AG08395 (cell line): ENCODE results near the gene AKAP6.
"Not testable (repeated sequence)": the region's sequence is repeated elsewhere in the genome, so short reads cannot be mapped to it uniquely, and the experiment has no call there.

Experiments
- DNase-seq: peaks from one replicate; pipeline ENCODE4 v3.0.0; 2012; ENCODE audit warnings: mixed read lengths, low spot score

The AKAP6 gene

DNA sequence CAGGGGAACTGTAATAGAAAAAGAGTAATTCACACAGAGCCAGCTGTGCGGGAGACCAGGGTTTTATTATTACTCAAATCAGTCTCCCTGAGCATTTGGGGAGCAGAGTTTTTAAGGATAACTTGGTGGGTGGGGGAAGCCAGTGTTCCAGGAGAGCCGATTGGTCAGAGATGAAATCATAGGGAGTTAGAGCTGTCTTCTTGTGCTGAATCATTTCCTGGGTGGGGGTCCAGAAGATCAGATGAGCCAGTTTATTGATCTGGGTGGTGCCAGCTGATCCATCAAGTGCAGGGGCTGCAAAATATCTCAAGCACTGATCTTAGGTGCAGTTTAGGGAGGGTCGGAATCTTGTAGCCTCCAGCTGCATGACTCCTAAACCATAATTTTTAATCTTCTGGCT, 44.1 kb downstream of the AKAP6 start:
- DNase-seq = not testable (repeated sequence)

DNA sequence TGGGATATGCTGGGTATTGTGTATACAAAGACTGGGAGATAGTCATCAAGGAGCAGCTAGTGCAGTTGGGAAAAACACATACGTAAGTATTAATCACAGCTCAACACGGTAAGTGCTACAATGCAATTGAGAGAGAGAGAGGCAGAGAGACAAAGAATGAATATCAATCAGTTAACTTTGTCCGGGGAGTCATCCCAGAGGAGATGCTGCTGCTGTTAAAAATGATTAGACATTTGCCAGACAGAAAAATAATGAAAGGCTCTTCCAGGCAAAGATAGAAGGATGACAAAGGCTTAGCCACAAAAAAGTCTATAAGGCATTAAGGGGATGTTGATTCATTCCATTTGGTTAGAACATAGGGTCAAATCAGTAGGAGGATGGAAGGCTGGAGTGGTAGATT, 45.1 kb downstream of the AKAP6 start:
- no peak for DNase-seq

DNA sequence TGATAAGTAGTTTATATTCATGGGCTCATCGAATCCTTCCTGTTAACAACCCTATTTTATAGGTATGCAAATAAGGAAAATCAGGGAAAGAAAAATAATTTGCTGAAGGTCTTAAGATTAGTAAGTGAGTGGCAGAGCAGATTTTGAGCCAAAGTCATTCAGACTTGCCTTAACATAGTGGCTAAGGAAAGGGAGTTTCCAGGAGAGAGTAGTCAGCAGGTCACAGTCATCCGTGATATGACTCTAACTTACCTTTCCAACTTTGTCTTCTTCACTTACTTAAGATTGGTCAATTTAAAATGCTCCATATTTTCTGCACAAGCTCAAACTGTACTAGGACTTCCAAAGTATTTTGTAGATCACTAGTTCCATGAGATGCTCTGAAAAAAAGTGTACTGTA, 46.6 kb downstream of the AKAP6 start:
- no peak for DNase-seq

DNA sequence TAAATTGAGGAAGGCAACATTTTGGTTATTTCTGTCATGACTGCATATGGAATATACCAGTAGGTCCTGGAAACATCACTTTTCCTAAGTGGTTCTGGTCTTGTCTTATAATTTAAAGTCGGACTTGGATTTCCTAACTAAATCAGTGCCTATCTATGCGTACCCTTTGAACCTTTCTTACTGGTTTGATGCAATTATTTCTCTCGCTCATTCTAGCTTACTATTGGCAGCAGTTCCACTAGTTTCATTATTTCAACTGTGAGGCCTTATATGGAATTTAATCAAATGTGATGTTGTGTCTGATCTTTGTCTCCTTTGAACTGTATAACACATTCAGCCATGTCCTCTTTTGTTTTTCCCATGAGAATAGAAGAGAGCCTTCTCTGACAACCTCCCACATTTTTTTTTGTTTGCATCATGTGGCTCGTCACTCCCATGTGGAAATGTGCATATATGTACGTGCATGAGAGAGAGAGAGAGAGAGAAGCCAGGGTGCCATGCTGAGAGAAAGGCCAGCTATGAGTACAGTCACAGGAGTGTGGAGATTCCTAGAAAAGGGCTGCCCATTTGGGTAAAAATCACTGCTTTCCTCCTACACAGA, 48.0 kb downstream of the AKAP6 start:
- DNase-seq = no peak

DNA sequence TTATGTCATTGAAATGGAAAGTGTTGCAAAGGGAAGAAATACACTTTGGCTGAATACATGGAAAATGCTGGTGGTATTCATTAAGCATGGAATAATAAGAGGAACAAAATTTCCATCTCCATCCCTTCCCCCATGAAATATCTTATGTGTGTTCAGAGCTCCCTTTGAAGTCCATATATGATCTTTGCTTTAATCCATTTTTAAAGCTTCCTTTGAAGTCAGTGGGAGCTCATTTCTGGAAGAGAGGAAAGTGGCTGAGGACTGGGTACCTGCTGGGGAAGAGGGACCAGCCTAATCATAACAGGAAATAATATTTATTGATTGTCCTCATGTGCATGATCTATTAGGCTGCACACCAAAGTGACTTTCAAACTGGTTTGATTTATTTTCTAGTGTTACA, 49.2 kb downstream of the AKAP6 start:
- no peak for DNase-seq

DNA sequence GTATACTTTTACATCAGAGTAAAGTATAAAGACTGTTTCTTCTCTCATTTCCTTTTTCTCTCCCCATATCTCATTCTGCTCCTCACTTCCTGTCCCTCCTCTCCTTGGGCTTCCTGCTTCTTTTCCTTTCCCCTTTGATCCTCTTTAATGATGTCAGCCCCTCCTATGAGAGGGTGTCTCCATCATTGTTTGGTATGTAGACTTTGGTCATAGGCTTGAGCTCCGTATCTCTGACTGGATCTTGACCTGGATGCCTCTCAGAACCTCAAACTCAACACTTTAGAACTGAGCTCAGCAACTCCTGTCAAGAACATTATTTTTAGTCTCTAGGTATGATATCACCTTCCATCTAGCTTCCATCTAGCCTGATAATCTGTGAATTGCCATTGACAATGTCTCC, 50.3 kb downstream of the AKAP6 start:
- no peak for DNase-seq

DNA sequence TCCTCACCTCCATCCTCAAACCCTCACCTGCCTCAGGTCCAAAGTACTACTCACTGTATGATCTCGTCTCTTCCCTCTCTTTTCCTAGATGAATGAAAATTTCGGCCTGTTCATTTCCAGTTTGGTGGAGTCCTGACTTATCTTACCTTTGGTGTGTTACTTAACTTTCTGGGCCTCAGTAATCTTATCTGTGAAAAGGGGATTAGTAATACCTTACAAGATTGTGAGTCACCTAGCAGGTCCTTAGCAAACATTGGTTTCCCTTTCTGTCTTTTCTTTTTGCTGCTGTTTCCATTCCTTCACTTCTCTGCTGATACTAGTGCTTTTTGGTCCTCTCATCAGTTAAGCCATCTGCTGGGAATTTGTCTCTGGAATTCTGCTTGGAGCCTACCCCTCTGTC, 52.8 kb downstream of the AKAP6 start:
- no peak for DNase-seq

DNA sequence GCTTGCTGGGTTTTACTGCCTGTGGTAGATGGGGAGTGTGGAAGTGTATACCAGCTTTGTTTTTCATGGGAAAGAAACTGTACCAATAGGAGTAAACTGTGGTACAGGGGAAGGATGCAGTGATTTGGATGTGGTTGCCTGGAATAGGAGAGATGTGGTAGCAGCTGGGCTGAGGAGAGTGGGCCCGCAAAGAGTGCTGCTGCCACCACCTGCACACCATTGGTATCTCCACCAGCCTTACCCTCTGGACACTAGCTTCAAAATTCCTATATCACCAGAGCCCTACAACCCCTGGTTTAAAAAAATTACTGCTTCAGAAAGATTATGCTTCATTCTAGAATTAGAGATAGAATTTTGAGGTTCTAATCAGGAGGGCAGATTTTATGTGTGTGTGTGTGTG, 53.6 kb downstream of the AKAP6 start:
- peak; percentile 43 for DNase-seq

DNA sequence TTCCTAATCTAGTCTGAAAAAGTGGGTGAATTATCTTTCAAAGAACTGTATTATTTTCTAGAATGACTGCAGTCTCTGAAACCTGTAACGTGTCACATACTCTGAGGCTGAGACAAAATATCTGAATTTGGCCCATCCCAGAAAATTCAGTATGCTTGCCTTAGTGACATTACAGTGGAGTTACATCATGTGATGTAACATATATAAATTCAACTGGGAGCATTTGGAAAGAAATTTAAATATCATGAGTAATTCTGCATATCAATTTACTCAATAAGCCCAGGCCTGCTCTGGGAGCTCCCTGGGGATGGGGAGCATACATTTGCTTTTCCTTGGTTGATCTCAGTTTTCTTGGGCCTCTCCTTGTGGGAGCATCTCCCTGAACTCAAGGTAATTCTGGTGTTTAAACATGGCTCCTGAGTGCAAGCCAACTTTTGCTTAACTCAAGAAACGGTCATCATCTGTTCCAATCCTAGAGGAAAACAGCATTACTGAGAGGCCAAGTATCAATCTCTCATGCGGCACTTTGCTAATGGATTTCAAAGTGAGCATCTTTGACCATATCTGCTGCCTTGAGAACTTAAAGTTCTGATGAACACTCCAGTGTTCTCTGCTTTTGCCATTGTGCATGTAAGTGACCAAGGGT, 54.4 kb downstream of the AKAP6 start:
- no peak for DNase-seq

DNA sequence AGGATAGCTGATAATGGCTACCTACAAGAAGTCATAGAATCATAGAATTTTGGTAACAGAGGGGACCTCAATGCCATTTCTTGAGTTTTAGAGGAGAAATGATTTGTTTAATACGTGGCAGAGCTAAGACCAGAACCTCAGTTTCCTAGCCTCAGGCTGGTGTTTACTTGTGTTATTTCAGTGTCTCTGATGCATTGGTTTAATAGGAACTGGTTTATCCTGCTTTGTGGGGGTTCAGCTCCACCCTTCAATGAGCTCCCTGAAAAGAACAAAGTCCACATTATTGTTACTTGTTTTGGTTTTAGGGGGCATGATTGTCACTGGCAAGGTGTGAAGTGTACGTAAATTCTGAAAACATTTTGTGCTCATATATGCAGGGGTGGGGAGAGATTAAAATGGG, 55.4 kb downstream of the AKAP6 start:
- DNase-seq = no peak

DNA sequence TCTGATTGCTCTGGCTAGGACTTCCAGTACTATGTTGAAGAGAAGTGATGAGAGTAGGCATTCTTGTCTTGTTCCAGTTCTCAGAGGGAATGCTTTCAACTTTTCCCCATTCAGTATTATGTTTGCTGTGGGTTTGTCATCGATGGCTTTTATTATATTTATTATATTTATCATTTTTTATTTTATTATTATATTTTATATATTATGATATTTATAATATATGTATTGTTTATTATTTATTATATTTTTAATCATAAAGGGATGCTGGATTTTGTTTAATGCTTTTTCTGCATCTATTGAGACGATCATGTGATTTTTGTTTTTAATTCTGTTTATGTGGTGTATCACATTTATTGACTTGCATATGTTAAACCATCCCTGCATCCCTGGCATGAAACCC, 58.2 kb downstream of the AKAP6 start:
- not testable (repeated sequence) for DNase-seq

DNA sequence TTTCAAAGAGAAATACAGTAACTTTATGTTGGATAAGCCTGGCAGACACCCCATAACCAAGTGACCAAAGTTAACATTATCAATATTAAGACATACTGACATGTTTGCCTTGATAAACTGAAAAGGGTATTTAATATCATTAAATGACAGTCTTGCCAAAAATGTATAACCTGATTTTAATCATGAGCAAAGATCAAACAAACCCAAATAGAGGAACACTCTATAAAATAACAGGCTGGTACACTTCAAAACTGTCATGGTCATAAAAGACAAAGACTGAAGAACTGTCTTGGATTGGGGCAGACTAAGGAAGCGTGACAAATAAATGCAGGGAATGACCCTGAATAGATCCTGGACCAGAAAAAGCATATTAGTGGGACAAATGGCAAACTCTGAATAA, 64.0 kb downstream of the AKAP6 start:
- no peak for DNase-seq

DNA sequence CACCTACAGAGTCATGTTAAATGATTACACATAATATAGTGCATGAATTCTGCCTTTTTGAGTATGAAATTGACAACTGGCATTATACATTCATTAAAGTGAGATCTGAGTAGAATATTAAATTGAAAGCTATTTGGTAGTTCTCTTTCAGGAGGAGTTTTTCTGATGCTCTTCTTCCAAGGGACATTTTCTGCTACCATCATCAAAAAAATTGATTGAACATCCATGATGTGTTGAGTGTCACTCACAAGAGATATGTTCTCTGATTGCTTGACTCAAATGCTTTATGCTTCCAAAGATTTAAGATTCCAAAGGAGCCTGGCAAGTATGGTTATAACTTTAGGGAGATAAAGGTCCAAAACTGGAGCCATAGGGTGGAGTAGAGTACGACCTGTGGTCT, 64.9 kb downstream of the AKAP6 start:
- DNase-seq = no peak

DNA sequence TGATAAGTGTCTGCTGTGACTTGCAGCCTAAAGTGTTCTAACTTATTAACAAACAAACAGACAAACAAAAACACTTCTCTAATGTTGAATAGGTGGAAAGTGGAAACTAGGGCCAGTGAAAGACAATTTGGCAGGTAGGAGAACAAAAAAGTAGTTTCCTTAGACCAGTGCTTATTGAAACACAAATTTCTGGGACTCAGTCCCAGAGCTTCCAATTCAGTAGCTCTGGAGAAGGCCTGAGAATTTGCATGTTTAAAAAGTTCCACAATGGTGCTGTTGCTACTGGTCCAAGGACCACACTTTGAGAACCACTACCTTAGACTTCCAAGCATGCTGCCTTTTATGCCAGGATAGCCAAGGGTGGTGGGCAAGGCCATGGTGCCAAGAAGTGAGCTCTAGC, 67.8 kb downstream of the AKAP6 start:
- no peak for DNase-seq

DNA sequence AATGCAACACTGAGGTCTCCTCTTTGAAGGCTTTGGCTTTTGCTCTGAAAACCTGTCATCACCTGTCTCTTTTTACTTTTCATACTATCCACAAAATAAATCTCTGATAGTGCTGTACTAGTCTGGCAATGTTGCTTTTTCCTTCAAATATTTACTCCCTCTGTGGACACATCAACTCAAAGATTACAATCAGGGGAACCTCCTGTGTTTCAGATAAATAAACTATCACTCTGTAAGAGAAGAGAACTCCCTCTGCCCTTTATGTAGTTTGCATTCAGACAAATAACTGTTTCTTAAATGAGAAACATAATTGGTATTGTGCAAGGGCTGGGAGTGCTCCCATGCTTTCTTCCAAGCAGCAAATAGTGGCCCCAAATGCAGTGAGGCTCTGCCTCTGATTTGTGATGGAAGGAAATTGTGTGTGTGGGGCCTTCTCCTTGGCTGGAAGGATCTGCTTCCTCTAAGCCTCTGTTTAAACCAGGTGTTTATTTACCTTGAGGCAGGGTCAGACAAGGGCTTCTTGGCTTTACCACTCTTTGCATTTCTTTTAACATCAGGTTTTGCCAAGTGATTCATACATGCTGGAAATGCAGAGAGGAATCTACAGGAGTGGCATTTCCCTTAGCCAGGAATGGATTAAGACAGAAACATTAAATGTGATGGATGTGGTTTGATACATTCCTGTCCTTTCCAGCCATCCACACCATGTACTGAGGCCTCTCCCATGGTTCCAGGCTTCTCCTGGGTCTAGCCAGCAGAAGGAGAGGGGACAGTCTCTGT, 69.0 kb downstream of the AKAP6 start:
- DNase-seq = peak; percentile 50

DNA sequence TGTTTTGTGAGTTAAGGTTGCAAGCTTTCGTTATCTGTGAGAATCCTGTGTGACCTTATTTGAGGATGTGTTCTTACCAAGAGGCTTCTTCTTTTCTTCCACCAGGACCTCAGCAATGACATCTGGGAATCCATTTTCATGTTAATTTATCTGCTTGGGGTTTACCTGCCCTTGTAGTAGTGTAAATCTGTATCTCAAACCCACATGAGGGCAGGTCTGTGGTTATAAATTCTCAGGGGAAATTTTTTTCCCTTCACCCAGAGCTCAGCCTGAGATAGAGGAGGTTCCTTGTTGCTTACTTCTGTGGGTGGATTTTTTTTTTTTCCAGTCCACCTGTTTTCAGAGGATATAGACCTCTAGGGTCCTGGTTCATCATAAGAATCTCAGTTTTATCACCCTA, 70.8 kb downstream of the AKAP6 start:
- no peak for DNase-seq

DNA sequence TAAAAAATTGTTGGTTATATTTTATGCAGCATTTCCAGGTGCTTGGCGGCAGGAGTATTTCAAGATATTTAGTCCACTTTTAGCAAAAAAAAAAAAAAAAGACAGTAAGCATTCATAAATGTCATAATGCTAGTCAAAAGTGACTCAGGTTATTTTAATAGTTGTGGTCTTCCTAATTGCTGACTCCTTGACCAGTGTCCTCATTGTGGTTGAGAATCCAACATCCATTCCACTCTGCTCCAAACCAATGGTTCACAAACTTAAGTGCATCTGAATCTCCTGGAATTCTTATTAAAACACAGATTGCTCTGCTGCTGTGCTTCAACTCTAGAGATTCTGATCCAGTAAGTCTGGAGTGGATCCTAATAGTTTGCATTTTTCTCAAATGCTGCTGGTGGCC, 71.4 kb downstream of the AKAP6 start:
- DNase-seq = peak; percentile 58

DNA sequence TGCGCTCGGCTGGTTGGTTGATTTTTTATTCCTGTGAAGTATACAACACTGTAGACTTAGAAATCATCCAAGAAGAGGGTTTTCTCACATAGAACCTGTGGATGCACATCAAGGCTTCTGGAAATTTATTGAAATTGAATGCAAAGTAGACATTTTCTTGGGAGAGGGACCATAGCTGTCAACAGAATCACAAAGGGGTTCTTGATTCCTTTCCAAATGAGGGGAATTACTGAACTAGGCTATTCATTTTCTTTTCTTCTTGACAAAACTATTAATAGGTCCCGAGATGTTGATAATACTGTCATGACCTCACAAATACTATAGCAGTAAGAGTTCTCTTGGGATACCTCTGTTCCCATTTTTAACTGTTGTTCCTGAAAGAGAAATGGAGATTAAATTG, 73.9 kb downstream of the AKAP6 start:
- DNase-seq = no peak

DNA sequence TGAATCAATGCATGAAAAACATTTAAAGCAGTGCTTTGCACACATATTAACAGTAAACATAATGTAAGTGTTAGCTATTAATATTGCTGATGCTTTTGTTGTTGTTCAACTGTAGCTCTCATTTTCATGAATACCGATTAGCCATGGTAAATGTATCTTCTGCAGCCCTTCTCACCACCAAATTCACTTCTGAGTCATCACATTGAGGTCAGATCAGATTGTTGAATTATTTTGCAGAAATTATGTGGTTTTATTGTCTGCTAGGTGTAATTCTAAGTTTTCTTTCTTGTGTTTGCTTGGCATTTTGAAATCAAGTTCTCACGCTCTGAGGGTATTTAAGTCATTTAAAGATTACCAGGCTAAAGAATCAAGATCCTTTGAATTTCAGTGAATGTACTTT, 74.6 kb downstream of the AKAP6 start:
- DNase-seq = peak; percentile 22

DNA sequence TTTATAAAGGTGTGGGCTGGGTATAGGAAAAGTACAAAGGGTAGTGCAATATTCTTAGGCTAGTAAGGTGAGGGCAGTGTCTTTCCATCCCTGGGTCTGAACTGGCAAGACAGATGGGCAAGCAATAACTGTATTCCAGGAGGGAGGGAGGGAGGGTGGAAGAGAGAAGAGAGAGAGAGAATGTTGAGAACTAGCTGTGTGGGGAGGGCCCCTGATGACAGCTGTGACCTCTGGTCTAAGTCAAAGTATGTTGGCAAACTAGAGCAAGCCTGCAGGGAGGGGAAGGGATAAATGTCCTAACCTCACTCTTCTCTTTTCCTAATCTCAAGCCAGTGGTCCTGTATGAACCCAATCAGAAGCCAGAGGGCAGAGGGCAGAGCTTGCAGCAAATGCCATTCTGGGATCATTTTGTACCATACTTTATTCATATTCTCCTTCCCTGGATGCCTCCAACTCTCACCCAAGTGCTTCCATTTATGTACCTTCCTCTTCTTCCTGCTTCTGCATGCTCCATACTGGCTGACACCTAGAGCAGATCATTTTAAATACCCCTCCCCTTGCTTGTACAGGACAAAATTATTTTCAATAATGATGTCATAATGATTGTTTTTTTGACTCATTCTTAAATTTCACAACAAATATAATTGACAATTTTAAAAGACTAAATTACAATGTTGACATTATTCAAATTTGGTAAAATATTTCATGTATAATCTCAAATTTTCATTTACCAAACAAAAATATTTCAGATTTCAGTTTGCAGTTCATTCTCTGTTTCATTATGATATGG, 75.9 kb downstream of the AKAP6 start:
- DNase-seq = no peak

DNA sequence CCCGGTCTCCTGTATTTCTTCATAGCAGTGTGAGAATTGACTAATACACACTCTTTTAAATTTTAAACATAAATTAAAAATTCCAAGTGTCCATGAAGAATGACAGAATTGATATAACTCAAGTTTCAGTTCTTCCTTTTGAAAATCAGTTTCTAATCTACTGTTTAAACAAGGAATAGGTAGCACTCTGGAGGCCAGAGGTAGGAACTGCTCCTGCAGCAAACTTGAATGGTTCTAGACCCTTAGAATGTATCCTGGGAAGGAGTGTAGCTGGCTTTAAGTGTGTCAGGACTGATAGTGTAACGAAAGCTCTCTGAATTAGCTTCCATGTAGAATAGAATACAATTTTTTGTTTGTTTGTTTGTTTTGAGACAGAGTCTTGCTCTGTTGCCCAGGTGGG, 76.8 kb downstream of the AKAP6 start:
- DNase-seq = no peak

DNA sequence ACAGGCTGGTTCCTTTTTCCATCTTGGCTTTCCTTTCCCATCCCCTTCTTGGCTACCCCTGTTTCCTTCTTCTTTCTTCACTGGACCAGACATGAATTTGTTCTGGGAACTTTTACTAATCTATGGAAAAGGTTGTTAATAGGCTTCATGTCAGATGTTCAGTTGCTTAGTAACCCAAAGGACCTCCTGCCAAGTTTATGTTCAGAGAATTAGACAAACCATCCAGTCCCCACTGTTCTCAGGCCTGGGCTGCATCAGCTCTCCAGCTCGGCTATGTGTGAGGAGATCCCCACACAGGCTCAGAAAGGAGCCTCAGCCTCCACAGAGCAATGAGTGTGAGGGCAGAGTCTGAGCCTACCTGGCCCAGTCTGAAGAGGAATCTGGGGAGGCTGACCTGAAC, 78.0 kb downstream of the AKAP6 start:
- DNase-seq = no peak

DNA sequence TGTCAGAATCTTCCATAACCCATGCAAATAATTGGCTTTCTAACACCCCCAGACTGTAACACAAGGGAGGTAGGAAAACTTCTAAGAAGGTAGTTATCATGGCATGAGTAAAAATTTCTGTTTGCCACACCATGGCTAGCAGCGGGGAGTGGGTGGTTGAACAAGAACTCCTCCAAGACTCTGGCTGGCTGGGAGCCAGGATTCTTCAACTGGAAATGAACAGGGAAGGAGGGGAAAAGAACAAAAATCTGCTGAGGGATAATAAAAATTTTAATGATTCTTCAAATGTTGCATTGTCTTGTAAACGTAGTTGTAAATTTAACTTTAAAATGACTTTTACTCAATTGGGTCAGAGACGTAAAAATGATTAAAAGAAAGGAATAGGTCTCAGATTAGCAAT, 78.9 kb downstream of the AKAP6 start:
- DNase-seq = no peak
